HG02981 (cell line): ENCODE measurements around the gene CXCL3.

Experiments
- ATAC-seq: cut with Tn5 transposase; IDR thresholded peaks from one replicate; pipeline ENCODE4 v1.9.1; 2021; ENCODE audit warnings: mild to moderate bottlenecking, moderate library complexity; ENCODE audit not compliant: unreplicated experiment

Gene CXCL3

GRCh38 chr4:74016068-74016467 lies 22.4 kb downstream of the CXCL3 start:
- peak; percentile 51 for ATAC-seq

GRCh38 chr4:74015126-74015780 lies 23.2 kb downstream of the CXCL3 start:
- ATAC-seq: no peak

- no peak for ATAC-seq
Measured at GRCh38 chr4:74014332-74014731, 24.2 kb downstream of the CXCL3 start.

GRCh38 chr4:74013264-74013663 lies 25.2 kb downstream of the CXCL3 start:
- ATAC-seq: no peak

- ATAC-seq: no peak
Measured at GRCh38 chr4:74012130-74012529, 26.4 kb downstream of the CXCL3 start.

GRCh38 chr4:74009307-74009706 lies 29.2 kb downstream of the CXCL3 start:
- no peak for ATAC-seq

GRCh38 chr4:74006009-74006476 lies 32.4 kb downstream of the CXCL3 start:
- ATAC-seq: peak; percentile 77

GRCh38 chr4:74005528-74005927 lies 33.0 kb downstream of the CXCL3 start:
- ATAC-seq: no peak

- ATAC-seq: no peak
Measured at GRCh38 chr4:74004668-74005067, 33.8 kb downstream of the CXCL3 start.

GRCh38 chr4:74000301-74000700 lies 38.2 kb downstream of the CXCL3 start:
- no peak for ATAC-seq

- ATAC-seq: no peak
Measured at GRCh38 chr4:73998040-73999011, 40.2 kb downstream of the CXCL3 start, which contains the start of gene CXCL5. Gene CXCL5, minus strand, starts transcription at chr4:73998677. Its CDS starts 96 bp downstream, at chr4:73998581.

- ATAC-seq: no peak
Measured at GRCh38 chr4:73992050-73992449, 46.4 kb downstream of the CXCL3 start.

- ATAC-seq: no peak
Measured at GRCh38 chr4:73991742-73992000, 46.8 kb downstream of the CXCL3 start.

- ATAC-seq: no peak
Measured at GRCh38 chr4:73990988-73991741, 47.3 kb downstream of the CXCL3 start.

- no peak for ATAC-seq
Measured at GRCh38 chr4:73989928-73990327, 48.6 kb downstream of the CXCL3 start.

GRCh38 chr4:73989031-73989430 lies 49.5 kb downstream of the CXCL3 start:
- ATAC-seq: no peak

- ATAC-seq: no peak
Measured at GRCh38 chr4:73988061-73988460, 50.4 kb downstream of the CXCL3 start, which contains the start of gene PPBP. Gene PPBP, minus strand, starts transcription at chr4:73988190. Its CDS starts 87 bp downstream, at chr4:73988103.
